Heart left ventricle (tissue), 13 donors: ENCODE measurements around the gene SH3RF3.

Source experiments
- CTCF ChIP-seq, 12 donors: fragments of 200-600 bp; sonication (generic) in 4 of 12; IDR thresholded peaks; one replicate each; pipeline versions ENCODE4 v1.5.0 to v1.8.0; 2018 to 2022; ENCODE audit warnings: antibody characterized with exemption in 12 of 12, mild to moderate bottlenecking in 5 of 12
- POLR2A ChIP-seq, 2 donors: fragments of 450-650 bp; IDR thresholded peaks; one replicate each; pipeline ENCODE4 v1.6.1; 2017; ENCODE audit warnings: antibody characterized with exemption in 2 of 2, mild to moderate bottlenecking in 2 of 2, moderate library complexity in 2 of 2
- donor health status: ischemic (EF 13 %, LVEDD 7.1; RV severe dilation, severe dysfunction).
- donor health status: DM: no; HTN: yes; CAD: no.
- donor health status: DM: no; HTN: no; CAD: no.
- donor health status: ischemic (EF 25% LVEDD 6.9; RV normal size, moderate dysfunction).
- donor health status: ischemic (EF 25% LVEDD 5.7; RV mildly dilated, moderate dysfunction).
- donor health status: ischemic (EF 35%, LVEDD 5.7; RV mildly dilated, moderate dysfunction).
- donor health status: nonischemic (EF 11% LVEDD 7.7; RV severe dilation, severe dysfunction).
- donor health status: DM: yes; HTN: yes; CAD: no.
- donor health status: PGD.
- donor health status: ischemic (EF 29% LVEDD 5.4; RV normal size, mild dysfunction).
- donor health status: nonischemic (EF 23%, LVEDD 6.1; RV moderate dilation, normal function).

GRCh38 chr2:109348190-109348589 lies 219.2 kb downstream of the SH3RF3 start:
- no peak for TF ChIP-seq CTCF (IDR thresholded peaks at IDR 0.05)
- no peak for TF ChIP-seq POLR2A (IDR thresholded peaks at IDR 0.05)
